HG02943 (cell line): Measurements from ENCODE around the gene IL11RA.

Experiments
- ATAC-seq: cut with Tn5 transposase; IDR thresholded peaks from one replicate; pipeline ENCODE4 v1.9.1; 2021; ENCODE audit warnings: mild to moderate bottlenecking, low read depth, moderate library complexity; ENCODE audit not compliant: unreplicated experiment

Gene IL11RA

GRCh38 chr9:34651876-34652601 is at the start of gene IL11RA:
IL11RA (plus strand) TSS chr9:34652185; CDS start chr9:34655218, 3,033 bp downstream.
- ATAC-seq = no peak

- ATAC-seq = peak; percentile 65
Observed at GRCh38 chr9:34603610-34604231, 48.3 kb upstream of the IL11RA start.

- ATAC-seq = no peak
Observed at GRCh38 chr9:34606190-34606589, 45.8 kb upstream of the IL11RA start.

GRCh38 chr9:34606905-34607304 is 45.1 kb upstream of the IL11RA start:
- ATAC-seq = no peak

GRCh38 chr9:34607331-34607730 is 44.7 kb upstream of the IL11RA start:
- no peak for ATAC-seq

GRCh38 chr9:34610434-34611206 is 41.4 kb upstream of the IL11RA start:
- ATAC-seq = no peak

- ATAC-seq = peak; percentile 10
Observed at GRCh38 chr9:34611251-34611810, 40.7 kb upstream of the IL11RA start.

GRCh38 chr9:34611811-34612787 is 39.9 kb upstream of the IL11RA start, which contains the start of gene RPP25L:
RPP25L (minus strand) TSS chr9:34612097; CDS start chr9:34611296, 801 bp downstream.
- ATAC-seq = peak; percentile 88

- no peak for ATAC-seq
Observed at GRCh38 chr9:34612788-34613390, 39.1 kb upstream of the IL11RA start.

GRCh38 chr9:34615132-34615531 is 36.9 kb upstream of the IL11RA start:
- ATAC-seq = no peak

- peak; percentile 99 for ATAC-seq
Observed at GRCh38 chr9:34620061-34620994, 31.7 kb upstream of the IL11RA start, which contains the start of gene DCTN3. DCTN3 (minus strand) TSS chr9:34620495; CDS start chr9:34620464, 31 bp downstream.

- no peak for ATAC-seq
Observed at GRCh38 chr9:34623374-34624235, 28.4 kb upstream of the IL11RA start.

GRCh38 chr9:34624475-34625185 is 27.4 kb upstream of the IL11RA start:
- no peak for ATAC-seq

GRCh38 chr9:34625186-34625486 is 26.8 kb upstream of the IL11RA start:
- no peak for ATAC-seq

GRCh38 chr9:34627716-34628655 is 24.0 kb upstream of the IL11RA start:
- no peak for ATAC-seq
